ENCODE results near the gene ITGAE.

GRCh38 chr17:3745071-3745470 is 55.9 kb downstream of the ITGAE start:
- TF ChIP-seq CTCF (IDR thresholded peaks at IDR 0.05; ENCODE audit: low read length) (no peak), EZH2 (optimal IDR thresholded peaks at IDR 0.05; ENCODE audit: low read depth, low read length) (no peak)
